Spleen (tissue), 7 donors: ENCODE data around the gene PDE6H.

ENCODE experiments used
- POLR2A ChIP-seq, 3 donors: fragments of 450-650 bp; IDR thresholded peaks; one replicate each; pipeline ENCODE4 v1.5.1; 2017; ENCODE audit warnings: antibody characterized with exemption in 3 of 3, mild to moderate bottlenecking in 1 of 3
- POLR2AphosphoS5 ChIP-seq, 3 donors: sonication (generic); formaldehyde crosslinking; IDR thresholded peaks; one replicate each; pipeline ENCODE4 v1.5.1; 2017; ENCODE audit warnings: antibody characterized with exemption in 3 of 3
- TF ChIP-seq, protein P1 (sequence below), 11 experiments: fragments of 200-600 bp in 7 of 11; fragments of 450-650 bp in 4 of 11; sonication (generic) in 4 of 11; IDR thresholded peaks in 8 of 11; conservative IDR thresholded peaks in 3 of 11; 1 replicate in 7 of 11; 2 replicates in 4 of 11; pipeline versions ENCODE4 v1.4.0 to v1.8.0; 2016 to 2021; ENCODE audit warnings: antibody characterized with exemption in 11 of 11, inconsistent platforms in 4 of 11, mild to moderate bottlenecking in 1 of 11
- donor health status: DM: no; HTN: no; CAD: no; lungs with moderate emphysema.
- donor health status: DM: no; HTN: no; CAD: no.
- donor health status: DM: no; HTN: no; CAD: no.

DNA sequence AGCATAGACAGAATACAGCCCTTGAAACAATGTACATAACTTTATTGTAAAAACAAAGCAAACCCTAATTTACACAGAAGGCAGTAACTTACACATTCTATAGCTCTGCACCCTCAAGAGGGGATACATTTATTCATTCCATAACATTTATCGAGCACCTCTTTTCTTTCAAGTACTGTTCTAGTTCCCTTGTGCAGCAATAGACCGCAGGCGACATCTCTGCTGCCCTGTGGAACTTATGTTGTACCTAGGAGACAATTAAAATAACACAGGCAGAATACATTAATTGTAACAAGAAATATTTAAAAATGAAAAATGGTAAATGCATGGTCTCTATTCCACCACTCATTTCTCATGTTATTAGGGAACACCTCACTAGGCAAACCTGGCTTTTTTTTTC lies 10.0 kb upstream of the PDE6H start:
- TF ChIP-seq, protein P1, sequence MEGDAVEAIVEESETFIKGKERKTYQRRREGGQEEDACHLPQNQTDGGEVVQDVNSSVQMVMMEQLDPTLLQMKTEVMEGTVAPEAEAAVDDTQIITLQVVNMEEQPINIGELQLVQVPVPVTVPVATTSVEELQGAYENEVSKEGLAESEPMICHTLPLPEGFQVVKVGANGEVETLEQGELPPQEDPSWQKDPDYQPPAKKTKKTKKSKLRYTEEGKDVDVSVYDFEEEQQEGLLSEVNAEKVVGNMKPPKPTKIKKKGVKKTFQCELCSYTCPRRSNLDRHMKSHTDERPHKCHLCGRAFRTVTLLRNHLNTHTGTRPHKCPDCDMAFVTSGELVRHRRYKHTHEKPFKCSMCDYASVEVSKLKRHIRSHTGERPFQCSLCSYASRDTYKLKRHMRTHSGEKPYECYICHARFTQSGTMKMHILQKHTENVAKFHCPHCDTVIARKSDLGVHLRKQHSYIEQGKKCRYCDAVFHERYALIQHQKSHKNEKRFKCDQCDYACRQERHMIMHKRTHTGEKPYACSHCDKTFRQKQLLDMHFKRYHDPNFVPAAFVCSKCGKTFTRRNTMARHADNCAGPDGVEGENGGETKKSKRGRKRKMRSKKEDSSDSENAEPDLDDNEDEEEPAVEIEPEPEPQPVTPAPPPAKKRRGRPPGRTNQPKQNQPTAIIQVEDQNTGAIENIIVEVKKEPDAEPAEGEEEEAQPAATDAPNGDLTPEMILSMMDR (IDR thresholded peaks at IDR 0.05 in 8 of 11, conservative IDR thresholded peaks at IDR 0.05 in 3 of 11), result no peak
- TF ChIP-seq POLR2AphosphoS5 (IDR thresholded peaks at IDR 0.05) (no peak), POLR2A (IDR thresholded peaks at IDR 0.05) (no peak)
